Astrocyte (in vitro differentiated cells and primary cell): ENCODE results near the gene CNKSR1.

Experiments
- CTCF ChIP-seq: IDR thresholded peaks from 2 replicates; pipeline ENCODE4 v1.5.1; 2011; ENCODE audit warnings: low read depth, mild to moderate bottlenecking, inconsistent platforms, low read length, moderate library complexity; ENCODE audit not compliant: insufficient read depth
- EZH2 ChIP-seq: IDR thresholded peaks from 2 replicates; pipeline ENCODE4 v1.6.1; 2012; ENCODE audit warnings: mild to moderate bottlenecking, low read length, inconsistent platforms; ENCODE audit not compliant: insufficient read depth

GRCh38 chr1:26145041-26145959 lies 32.0 kb upstream of the CNKSR1 start:
- peak; percentile 71 for TF ChIP-seq CTCF
- no peak for TF ChIP-seq EZH2
